B cell (primary cell): ENCODE measurements around the gene RTKN. TPM values are rescaled to one million over a fixed set of nuclear protein-coding genes. Genes with fewer than 3 reads are reported as not detected.

Source experiments
- ATAC-seq: fragments of 200-7000 bp; cut with Tn5 transposase; one replicate; pipeline ENCODE4 v1.10.0; 2021; ENCODE audit warnings: low read depth, mild to moderate bottlenecking, moderate number of reproducible peaks, moderate library complexity
- CTCF ChIA-PET: fragments of 350-600 bp; sonication (Branson Sonifier 250); formaldehyde crosslinking; loops from one replicate; lab custom pipeline; 2021; ENCODE audit warnings: antibody characterized with exemption, inconsistent platforms; lab: Charles Lee
- POLR2A ChIA-PET: fragments of 350-600 bp; sonication (Branson Sonifier 250); formaldehyde crosslinking; loops from one replicate; lab custom pipeline; 2021; ENCODE audit warnings: antibody characterized with exemption; lab: Charles Lee
- DNase-seq: peaks from one replicate; pipeline ENCODE4 v3.0.0; 2013
- H2AFZ ChIP-seq: 2 replicates; pipeline ENCODE4 v1.6.1; 2012; ENCODE audit warnings: mild to moderate bottlenecking, low read depth, low read length; ENCODE audit not compliant: insufficient read depth, poor library complexity, severe bottlenecking
- H3K27ac ChIP-seq, 2 donors: 1 replicate in 1 of 2; 2 replicates in 1 of 2; pipeline ENCODE4 v1.5.1; 2012 to 2013; ENCODE audit warnings: low read length in 2 of 2, mild to moderate bottlenecking in 2 of 2, moderate library complexity in 1 of 2
- H3K27me3 ChIP-seq, 4 experiments: fragments of 200-600 bp in 1 of 4; sonication (generic) in 1 of 4; replicated peaks in 1 of 4; 1 replicate in 2 of 4; 2 replicates in 2 of 4; pipeline versions ENCODE4 v1.6.1 to v1.7.0; 2013 to 2016; ENCODE audit warnings: low read length in 3 of 4, mild to moderate bottlenecking in 2 of 4, mixed read lengths in 1 of 4, moderate library complexity in 1 of 4; ENCODE audit not compliant: insufficient read depth in 4 of 4, control insufficient read depth in 3 of 4; ENCODE audit errors: control extremely low read depth in 1 of 4
- H3K36me3 ChIP-seq, 2 experiments: replicated peaks in 1 of 2; 1 replicate in 1 of 2; 2 replicates in 1 of 2; pipeline versions ENCODE4 v1.6.1 to v1.7.1; 2013; ENCODE audit warnings: low read length in 1 of 2; ENCODE audit not compliant: insufficient read depth in 2 of 2, control insufficient read depth in 1 of 2; ENCODE audit errors: control extremely low read depth in 1 of 2, extremely low read depth in 1 of 2
- H3K4me1 ChIP-seq, 2 donors: fragments of 200-600 bp in 1 of 2; sonication (generic) in 1 of 2; 1 replicate in 1 of 2; 2 replicates in 1 of 2; pipeline versions ENCODE4 v1.5.1 to v1.6.1; 2013 to 2017; ENCODE audit warnings: low read length in 2 of 2; ENCODE audit not compliant: control insufficient read depth in 2 of 2, insufficient read depth in 2 of 2
- H3K4me2 ChIP-seq: replicated peaks from 2 replicates; pipeline ENCODE3; 2012; ENCODE audit warnings: mild to moderate bottlenecking, low read depth, low read length; ENCODE audit not compliant: poor library complexity, severe bottlenecking
- H3K4me3 ChIP-seq, 5 experiments: fragments of 200-600 bp in 1 of 5; sonication (generic) in 1 of 5; 1 replicate in 3 of 5; 2 replicates in 2 of 5; pipeline versions ENCODE4 v1.5.1 to v1.7.0; 2011 to 2016; ENCODE audit warnings: low read length in 4 of 5, mild to moderate bottlenecking in 4 of 5, low read depth in 2 of 5, control low read depth in 1 of 5, moderate library complexity in 1 of 5; ENCODE audit not compliant: insufficient read depth in 1 of 5; ENCODE audit errors: control extremely low read depth in 1 of 5, extremely low read depth in 1 of 5
- H3K79me2 ChIP-seq: fragments of 200-600 bp; sonication (generic); one replicate; pipeline ENCODE4 v1.6.0; 2016; ENCODE audit warnings: low read length; ENCODE audit not compliant: control insufficient read depth, insufficient read depth
- H3K9ac ChIP-seq: fragments of 200-600 bp; sonication (generic); 2 replicates; pipeline ENCODE4 v1.6.1; 2017; ENCODE audit warnings: mild to moderate bottlenecking, low read length, moderate library complexity
- H3K9me3 ChIP-seq, 3 donors: one replicate each; pipeline versions ENCODE4 v1.6.1 to v1.7.1; 2013; ENCODE audit warnings: low read length in 2 of 3; ENCODE audit not compliant: control insufficient read depth in 2 of 3, insufficient read depth in 1 of 3; ENCODE audit errors: control extremely low read depth in 1 of 3
- H4K20me1 ChIP-seq: 2 replicates; pipeline ENCODE4 v1.6.0; 2012; ENCODE audit warnings: mild to moderate bottlenecking, low read length; ENCODE audit not compliant: insufficient read depth, control insufficient read depth, poor library complexity, severe bottlenecking
- H3K27ac Mint-ChIP-seq: one replicate; pipeline ENCODE4 v1.8.0; 2021; ENCODE audit warnings: mixed read lengths
- H3K27me3 Mint-ChIP-seq: one replicate; pipeline ENCODE4 v1.8.0; 2021; ENCODE audit warnings: mixed read lengths
- H3K4me1 Mint-ChIP-seq: one replicate; pipeline ENCODE4 v1.8.0; 2021; ENCODE audit warnings: mixed read lengths
- H3K4me3 Mint-ChIP-seq: one replicate; pipeline ENCODE4 v1.8.0; 2021; ENCODE audit warnings: mixed read lengths
- H3K9me3 Mint-ChIP-seq: one replicate; pipeline ENCODE4 v1.8.0; 2022; ENCODE audit warnings: mixed read lengths; ENCODE audit not compliant: insufficient read depth
- CTCF ChIP-seq: fragments of 200-600 bp; IDR thresholded peaks from one replicate; pipeline ENCODE4 v1.8.0; 2022; ENCODE audit warnings: antibody characterized with exemption, mild to moderate bottlenecking
- EZH2 ChIP-seq: IDR thresholded peaks from 2 replicates; pipeline ENCODE4 v1.6.1; 2012; ENCODE audit warnings: borderline replicate concordance, low read depth, mild to moderate bottlenecking, moderate library complexity, low read length; ENCODE audit not compliant: insufficient read depth, poor library complexity, severe bottlenecking
- WGBS: methylation state at CpG from one replicate; pipeline ENCODE4 v1.1.5; 2013; ENCODE audit warnings: missing lambda C conversion rate; ENCODE audit not compliant: insufficient coverage; 5-methylcytosine and 5-hydroxymethylcytosine counted together
- intact Hi-C: fragments of 100-400 bp; cut with micrococcal nuclease; formaldehyde crosslinking; loops from one replicate; pipeline ENCODE4 v1.10.0; 2022
- polyA plus RNA-seq: library from polyadenylated mRNA; depleted of rRNA; stranded (reverse); fragments of >200 nt; gene quantifications from 2 replicates; pipeline ENCODE4 v1.2.3, GENCODE V29; 2012
- total RNA-seq, 2 donors: library from RNA; stranded (reverse); fragments of 120-200 nt in 1 of 2; gene quantifications; 1 replicate in 1 of 2; 2 replicates in 1 of 2; pipeline versions ENCODE4 v1.2.3 to v1.2.4, GENCODE V29; 2013 to 2022

The RTKN gene
- total and polyA plus RNA-seq, 2 donors (not counting 1 experiment from before 2014, with no cell fraction given), result 5.1 to 10.5 TPM

GRCh38 chr2:74457549-74458131 lies 15.9 kb upstream of the RTKN start:
- Mint-ChIP-seq H3K27me3 (no peaks in the 10 kb centered on the region), H3K4me1 (peaks cover 58% of the 10 kb centered on the region), H3K27ac (peak overlapping the region; percentile 99), H3K9me3 (no peaks in the 10 kb centered on the region), H3K4me3 (peak overlapping the region; percentile 94)
- Histone ChIP-seq H3K36me3 (peaks cover 0 to 22% of the 10 kb centered on the region in 2 experiments), H3K4me1 (peaks cover 33 to 45% of the 10 kb centered on the region in 2 donors), H3K4me2 (peak overlapping the region; percentile 96), H3K79me2 (peaks cover 24% of the 10 kb centered on the region), H3K9me3 (no peaks in the 10 kb centered on the region), H3K27ac (peak overlapping the region; percentile 97 to 100), H3K4me3 (peak overlapping the region; percentile 70 to 100 (median 93)), H4K20me1 (peaks cover 5% of the 10 kb centered on the region), H2AFZ (peak overlapping the region; percentile 79), H3K27me3 (no peaks in the 10 kb centered on the region), H3K9ac (peak overlapping the region; percentile 97)
- ATAC-seq, result peak; percentile 49
- TF ChIP-seq EZH2, result no peak
- no peak for TF ChIP-seq CTCF
- POLR2A ChIA-PET, result interaction anchor here (0.7 to 6.0 kb wide), 11 partner anchors 9 to 277 kb away, joined by 3 to 63 read pairs (median 5); partner anchors contain the start of genes AUP1, C2orf81, CCDC142 and HTRA2
- intact Hi-C loops, result loop anchor here (1.0 to 5.0 kb wide), 8 partner anchors 8 to 280 kb away; partner anchors contain the start of genes AUP1, C2orf81, DOK1 and HTRA2
- DNase-seq, result no peak
- WGBS, result under 1% methylated on average over 38 of the region's 46 CpGs
- CTCF ChIA-PET, result interaction anchor here (1.0 to 5.7 kb wide), 5 partner anchors 9 to 130 kb away, joined by 3 to 54 read pairs (median 6); partner anchors contain the start of genes C2orf81, CCDC142, TTC31 and WDR54

- H3K27me3 ChIP-seq, result no peaks in the 10 kb centered on the region
- H3K4me1 ChIP-seq, result peaks cover 33 to 48% of the 10 kb centered on the region in 2 donors
- peak overlapping the region; percentile 99 for H3K27ac Mint-ChIP-seq
- WGBS, result under 1% methylated on average over 27 of the region's 27 CpGs
- H3K79me2 ChIP-seq, result peaks cover 22% of the 10 kb centered on the region
- intact Hi-C loops, result loop anchor here (1.0 to 5.0 kb wide), 2 partner anchors 8 to 280 kb away; partner anchors contain the start of genes MOB1A and MOGS
- H3K9me3 ChIP-seq, result no peaks in the 10 kb centered on the region
- DNase-seq (no peak), ATAC-seq (no peak)
- H3K27me3 Mint-ChIP-seq, result no peaks in the 10 kb centered on the region
- H3K27ac ChIP-seq, result peak overlapping the region; percentile 97 to 100
- ChIA-PET POLR2A (interaction anchor here (0.6 to 6.0 kb wide), 9 partner anchors 9 to 73 kb away, joined by 3 to 63 read pairs (median 7); partner anchors contain the start of genes AUP1, C2orf81, CCDC142 and HTRA2), CTCF (interaction anchor here (1.0 to 5.7 kb wide), 3 partner anchors 17 to 130 kb away, joined by 3 to 54 read pairs (median 4); partner anchors contain the start of genes CCDC142 and TTC31)
- peaks cover 61% of the 10 kb centered on the region for H3K4me1 Mint-ChIP-seq
- H3K4me3 Mint-ChIP-seq, result peak overlapping the region; percentile 94
- peak overlapping the region; percentile 46 to 100 (median 93) for H3K4me3 ChIP-seq
- no peaks in the 10 kb centered on the region for H3K9me3 Mint-ChIP-seq
- H3K36me3 ChIP-seq, result peaks cover 0 to 18% of the 10 kb centered on the region in 2 experiments
- peaks cover 5% of the 10 kb centered on the region for H4K20me1 ChIP-seq
- peak overlapping the region; percentile 96 for H3K4me2 ChIP-seq
- peak overlapping the region; percentile 97 for H3K9ac ChIP-seq
- H2AFZ ChIP-seq, result peak overlapping the region; percentile 79
- TF ChIP-seq EZH2, result no peak
- TF ChIP-seq CTCF, result no peak
Measured at GRCh38 chr2:74457129-74457548, 15.4 kb upstream of the RTKN start.
